Esophagus muscularis mucosa (tissue), 3 donors: Measurements from ENCODE around the gene BOC.

Source experiments
- POLR2A ChIP-seq: fragments of 450-650 bp; IDR thresholded peaks from one replicate; pipeline ENCODE4 v1.6.1; 2017; ENCODE audit warnings: antibody characterized with exemption, moderate library complexity, mild to moderate bottlenecking, low read depth
- POLR2AphosphoS5 ChIP-seq, 2 donors: sonication (generic); formaldehyde crosslinking; IDR thresholded peaks; one replicate each; pipeline ENCODE4 v1.6.1; 2017; ENCODE audit warnings: antibody characterized with exemption in 2 of 2
- TF ChIP-seq, protein P1 (sequence below), 3 experiments: fragments of 200-600 bp in 2 of 3; fragments of 450-650 bp in 1 of 3; sonication (generic) in 2 of 3; IDR thresholded peaks; one replicate each; pipeline ENCODE4 v1.5.1; 2017 to 2019; ENCODE audit warnings: antibody characterized with exemption in 3 of 3, mild to moderate bottlenecking in 2 of 3, moderate library complexity in 1 of 3

DNA sequence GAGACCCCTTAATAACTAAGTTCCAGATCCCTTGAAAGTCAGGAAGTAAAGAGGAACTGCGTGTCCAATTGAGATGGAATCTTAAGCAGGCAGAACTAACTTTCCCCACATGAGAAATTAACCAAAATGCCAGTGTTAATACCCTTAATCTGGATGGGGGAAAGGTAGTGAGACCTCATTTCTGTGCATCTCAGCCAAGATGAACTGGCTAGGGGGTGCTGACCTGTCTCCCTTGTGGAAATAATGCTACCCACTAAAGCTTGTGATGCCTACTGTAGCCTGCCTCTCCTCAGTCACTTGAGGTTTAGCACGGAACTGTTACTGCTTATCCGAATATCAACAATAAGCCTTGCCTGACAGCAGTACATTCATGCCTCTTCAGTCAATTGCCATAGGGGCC lies 15.1 kb downstream of the BOC start:
- TF ChIP-seq, protein P1, sequence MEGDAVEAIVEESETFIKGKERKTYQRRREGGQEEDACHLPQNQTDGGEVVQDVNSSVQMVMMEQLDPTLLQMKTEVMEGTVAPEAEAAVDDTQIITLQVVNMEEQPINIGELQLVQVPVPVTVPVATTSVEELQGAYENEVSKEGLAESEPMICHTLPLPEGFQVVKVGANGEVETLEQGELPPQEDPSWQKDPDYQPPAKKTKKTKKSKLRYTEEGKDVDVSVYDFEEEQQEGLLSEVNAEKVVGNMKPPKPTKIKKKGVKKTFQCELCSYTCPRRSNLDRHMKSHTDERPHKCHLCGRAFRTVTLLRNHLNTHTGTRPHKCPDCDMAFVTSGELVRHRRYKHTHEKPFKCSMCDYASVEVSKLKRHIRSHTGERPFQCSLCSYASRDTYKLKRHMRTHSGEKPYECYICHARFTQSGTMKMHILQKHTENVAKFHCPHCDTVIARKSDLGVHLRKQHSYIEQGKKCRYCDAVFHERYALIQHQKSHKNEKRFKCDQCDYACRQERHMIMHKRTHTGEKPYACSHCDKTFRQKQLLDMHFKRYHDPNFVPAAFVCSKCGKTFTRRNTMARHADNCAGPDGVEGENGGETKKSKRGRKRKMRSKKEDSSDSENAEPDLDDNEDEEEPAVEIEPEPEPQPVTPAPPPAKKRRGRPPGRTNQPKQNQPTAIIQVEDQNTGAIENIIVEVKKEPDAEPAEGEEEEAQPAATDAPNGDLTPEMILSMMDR (IDR thresholded peaks at IDR 0.05), result no peak
- no peak for TF ChIP-seq POLR2A
- TF ChIP-seq POLR2AphosphoS5 (IDR thresholded peaks at IDR 0.05), result no peak
